Trophoblast cell (in vitro differentiated cells and primary cell): Measurements from ENCODE around the gene SLC38A1.

Source experiments
- DNase-seq, 2 donors: peaks; one replicate each; pipeline ENCODE4 v3.0.0-alpha.2; 2016
- H2AFZ ChIP-seq: 2 replicates; pipeline ENCODE4 v1.6.1; 2013; ENCODE audit warnings: low read length, moderate library complexity, mild to moderate bottlenecking; ENCODE audit not compliant: insufficient read depth, poor library complexity
- H2AK5ac ChIP-seq: 2 replicates; pipeline ENCODE4 v1.6.1; 2013; ENCODE audit warnings: mild to moderate bottlenecking, low read length
- H2BK120ac ChIP-seq: 2 replicates; pipeline ENCODE4 v1.6.1; 2013; ENCODE audit warnings: low read length, mild to moderate bottlenecking, moderate library complexity; ENCODE audit not compliant: insufficient read depth, poor library complexity
- H2BK12ac ChIP-seq: 2 replicates; pipeline ENCODE4 v1.6.1; 2013; ENCODE audit warnings: mild to moderate bottlenecking, low read length, moderate library complexity
- H2BK5ac ChIP-seq: 2 replicates; pipeline ENCODE4 v1.6.1; 2013; ENCODE audit warnings: low read length, low read depth, moderate library complexity, mild to moderate bottlenecking; ENCODE audit not compliant: poor library complexity
- H3K14ac ChIP-seq: 2 replicates; pipeline ENCODE4 v1.6.1; 2013; ENCODE audit warnings: mild to moderate bottlenecking, low read length
- H3K18ac ChIP-seq: 2 replicates; pipeline ENCODE4 v1.6.1; 2013; ENCODE audit warnings: mild to moderate bottlenecking, low read length
- H3K23ac ChIP-seq: 2 replicates; pipeline ENCODE4 v1.6.1; 2013; ENCODE audit warnings: low read length
- H3K27ac ChIP-seq: 2 replicates; pipeline ENCODE4 v1.5.1; 2013; ENCODE audit warnings: low read depth, mild to moderate bottlenecking, inconsistent platforms, low read length, moderate library complexity
- H3K27me3 ChIP-seq: 2 replicates; pipeline ENCODE4 v1.6.1; 2013; ENCODE audit warnings: inconsistent platforms, mild to moderate bottlenecking, low read length, moderate library complexity; ENCODE audit not compliant: insufficient read depth
- H3K36me3 ChIP-seq, 2 experiments: 1 replicate in 1 of 2; 2 replicates in 1 of 2; pipeline ENCODE4 v1.6.1; 2013; ENCODE audit warnings: low read length in 2 of 2, mild to moderate bottlenecking in 2 of 2, moderate library complexity in 1 of 2; ENCODE audit not compliant: insufficient read depth in 2 of 2, control insufficient read depth in 1 of 2
- H3K4ac ChIP-seq: 2 replicates; pipeline ENCODE4 v1.6.1; 2013; ENCODE audit warnings: low read depth, mild to moderate bottlenecking, low read length, moderate library complexity
- H3K4me1 ChIP-seq, 2 experiments: 1 replicate in 1 of 2; 2 replicates in 1 of 2; pipeline ENCODE4 v1.6.1; 2013; ENCODE audit warnings: low read length in 2 of 2, mild to moderate bottlenecking in 2 of 2, moderate library complexity in 1 of 2; ENCODE audit not compliant: insufficient read depth in 2 of 2, control insufficient read depth in 1 of 2
- H3K4me2 ChIP-seq: 2 replicates; pipeline ENCODE4 v1.6.1; 2013; ENCODE audit warnings: inconsistent platforms, mild to moderate bottlenecking, low read length, moderate library complexity
- H3K4me3 ChIP-seq: 2 replicates; pipeline ENCODE4 v1.5.1; 2013; ENCODE audit warnings: mild to moderate bottlenecking, low read depth, low read length, inconsistent platforms
- H3K79me1 ChIP-seq: one replicate; pipeline ENCODE4 v1.6.1; 2013; ENCODE audit warnings: low read length
- H3K79me2 ChIP-seq: 2 replicates; pipeline ENCODE4 v1.6.1; 2013; ENCODE audit warnings: low read length, mild to moderate bottlenecking; ENCODE audit not compliant: control insufficient read depth, insufficient read depth, poor library complexity
- H3K9ac ChIP-seq: 2 replicates; pipeline ENCODE4 v1.6.1; 2013; ENCODE audit warnings: mild to moderate bottlenecking, low read length
- H3K9me3 ChIP-seq: 2 replicates; pipeline ENCODE4 v1.6.1; 2013; ENCODE audit warnings: low read depth, mild to moderate bottlenecking, control low read depth, inconsistent platforms, low read length; ENCODE audit not compliant: insufficient read depth
- H4K12ac ChIP-seq: 2 replicates; pipeline ENCODE4 v1.6.1; 2013; ENCODE audit warnings: low read depth, mild to moderate bottlenecking, low read length, moderate library complexity
- H4K8ac ChIP-seq: 2 replicates; pipeline ENCODE4 v1.6.1; 2013; ENCODE audit warnings: low read depth, mild to moderate bottlenecking, low read length, moderate library complexity
- H4K91ac ChIP-seq: one replicate; pipeline ENCODE4 v1.6.1; 2013; ENCODE audit warnings: low read depth, mild to moderate bottlenecking, low read length, moderate library complexity
- WGBS: extraction: QIAGEN DNeasy Blood & Tissue Kit; methylation state at CpG from one replicate; pipeline ENCODE4 v1.1.7; 2013; ENCODE audit warnings: missing lambda C conversion rate; ENCODE audit not compliant: insufficient read length, insufficient coverage; ENCODE audit errors: extremely low coverage; 5-methylcytosine and 5-hydroxymethylcytosine counted together

Gene SLC38A1

GRCh38 chr12:46265102-46265501 is 3.7 kb downstream of the SLC38A1 start:
- Histone ChIP-seq H3K79me2 (peaks cover 44% of the 10 kb centered on the region), H3K4me1 (peaks cover 10 to 14% of the 10 kb centered on the region in 2 experiments), H3K27me3 (no peaks in the 10 kb centered on the region), H3K79me1 (peaks cover 57% of the 10 kb centered on the region), H3K18ac (no peak overlapping the region), H3K14ac (peak overlapping the region; percentile 28), H3K4ac (peak overlapping the region; percentile 95), H3K9ac (peak overlapping the region; percentile 77), H2AK5ac (no peak overlapping the region), H4K12ac (no peak overlapping the region), H2BK5ac (peak overlapping the region; percentile 52), H4K8ac (peak overlapping the region; percentile 45), H2BK12ac (no peak overlapping the region), H2AFZ (no peak overlapping the region), H3K23ac (no peak overlapping the region), H3K27ac (peak overlapping the region; percentile 79), H3K4me2 (peak overlapping the region; percentile 86), H2BK120ac (peak overlapping the region; percentile 55), H3K4me3 (no peak overlapping the region), H3K9me3 (no peaks in the 10 kb centered on the region), H4K91ac (no peak overlapping the region), H3K36me3 (peaks cover 0 to 1% of the 10 kb centered on the region in 2 experiments)
- peak; percentile 37 to 80 for DNase-seq

GRCh38 chr12:46264057-46264456 is 4.8 kb downstream of the SLC38A1 start:
- WGBS, result no CpG with 5 or more reads among the region's 1 CpG

GRCh38 chr12:46263140-46264016 is 5.5 kb downstream of the SLC38A1 start:
- Histone ChIP-seq H2AFZ (no peak overlapping the region), H3K79me2 (peaks cover 36% of the 10 kb centered on the region), H2BK12ac (peak overlapping the region; percentile 16), H3K9ac (no peak overlapping the region), H2BK120ac (peak overlapping the region; percentile 55), H4K12ac (no peak overlapping the region), H3K9me3 (no peaks in the 10 kb centered on the region), H3K23ac (no peak overlapping the region), H3K4me3 (no peak overlapping the region), H3K18ac (no peak overlapping the region), H4K91ac (no peak overlapping the region), H3K4ac (peak overlapping the region; percentile 92), H4K8ac (peak overlapping the region; percentile 39), H3K27me3 (no peaks in the 10 kb centered on the region), H3K4me2 (peak overlapping the region; percentile 54), H3K36me3 (peaks cover 0 to 1% of the 10 kb centered on the region in 2 experiments), H3K79me1 (peaks cover 51% of the 10 kb centered on the region), H2BK5ac (peak overlapping the region; percentile 80), H2AK5ac (no peak overlapping the region), H3K4me1 (peaks cover 16 to 23% of the 10 kb centered on the region in 2 experiments), H3K27ac (peak overlapping the region; percentile 92), H3K14ac (peak overlapping the region; percentile 78)
- WGBS, result no CpG with 5 or more reads among the region's 6 CpGs
- peak in 1 of 2 donors; percentile 56 for DNase-seq

More at GRCh38 chr12:46264057-46264456, 4.8 kb downstream of the SLC38A1 start:
- H3K14ac ChIP-seq, result no peak overlapping the region
- no peak overlapping the region for H4K8ac ChIP-seq
- peaks cover 0 to 1% of the 10 kb centered on the region in 2 experiments for H3K36me3 ChIP-seq
- H2AFZ ChIP-seq, result no peak overlapping the region
- H3K79me2 ChIP-seq, result peaks cover 39% of the 10 kb centered on the region
- no peak overlapping the region for H2AK5ac ChIP-seq
- H3K4ac ChIP-seq, result peak overlapping the region; percentile 28
- no peak overlapping the region for H2BK12ac ChIP-seq
- no peaks in the 10 kb centered on the region for H3K27me3 ChIP-seq
- peaks cover 16 to 20% of the 10 kb centered on the region in 2 experiments for H3K4me1 ChIP-seq
- no peak overlapping the region for H4K12ac ChIP-seq
- H3K9me3 ChIP-seq, result no peaks in the 10 kb centered on the region
- H3K9ac ChIP-seq, result no peak overlapping the region
- peak overlapping the region; percentile 92 for H3K27ac ChIP-seq
- no peak overlapping the region for H3K4me3 ChIP-seq
- peak overlapping the region; percentile 40 for H3K4me2 ChIP-seq
- H4K91ac ChIP-seq, result no peak overlapping the region
- H2BK5ac ChIP-seq, result no peak overlapping the region
- peaks cover 55% of the 10 kb centered on the region for H3K79me1 ChIP-seq
- peak; percentile 73 to 94 for DNase-seq
- no peak overlapping the region for H3K18ac ChIP-seq
- H2BK120ac ChIP-seq, result no peak overlapping the region
- H3K23ac ChIP-seq, result no peak overlapping the region

DNA sequence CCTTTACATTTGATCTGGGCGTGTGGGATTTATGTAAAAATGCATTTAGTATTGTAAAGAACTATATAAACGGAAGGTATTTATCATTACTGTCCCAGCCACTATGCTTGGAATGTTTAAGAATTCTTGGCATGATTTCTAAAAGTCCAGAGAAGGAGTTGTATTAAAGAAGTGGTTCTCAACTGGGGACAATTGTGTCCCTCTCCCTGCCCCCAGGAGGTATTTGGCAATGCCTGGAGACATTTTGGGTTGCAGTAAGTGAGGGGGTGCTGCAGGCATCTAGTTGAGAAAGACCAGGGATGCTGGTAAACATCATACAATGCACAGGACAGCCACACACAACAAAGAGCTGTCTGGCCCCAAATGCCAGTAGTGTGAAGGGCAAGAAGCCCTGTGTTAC is 7.2 kb downstream of the SLC38A1 start:
- no CpG with 5 or more reads among the region's 2 CpGs for WGBS
- Histone ChIP-seq H3K4me3 (no peak overlapping the region), H3K9ac (no peak overlapping the region)

More for the DNA sequence above, 7.2 kb downstream of the SLC38A1 start:
- no peaks in the 10 kb centered on the region for H3K9me3 ChIP-seq
- no peak overlapping the region for H4K12ac ChIP-seq
- H3K4me2 ChIP-seq, result peak overlapping the region; percentile 35
- peak overlapping the region; percentile 35 for H3K4ac ChIP-seq
- H3K23ac ChIP-seq, result no peak overlapping the region
- no peak overlapping the region for H2BK5ac ChIP-seq
- DNase-seq, result peak; percentile 39 to 76
- H2AK5ac ChIP-seq, result no peak overlapping the region
- H2BK12ac ChIP-seq, result peak overlapping the region; percentile 1
- H2AFZ ChIP-seq, result no peak overlapping the region
- H3K27ac ChIP-seq, result peak overlapping the region; percentile 97
- peak overlapping the region; percentile 55 for H4K91ac ChIP-seq
- peaks cover 24 to 33% of the 10 kb centered on the region in 2 experiments for H3K4me1 ChIP-seq
- H4K8ac ChIP-seq, result no peak overlapping the region
- peaks cover 0 to 3% of the 10 kb centered on the region in 2 experiments for H3K36me3 ChIP-seq
- no peak overlapping the region for H2BK120ac ChIP-seq
- H3K18ac ChIP-seq, result no peak overlapping the region
- peaks cover 43% of the 10 kb centered on the region for H3K79me1 ChIP-seq
- peak overlapping the region; percentile 3 for H3K14ac ChIP-seq
- H3K27me3 ChIP-seq, result no peaks in the 10 kb centered on the region
- H3K79me2 ChIP-seq, result peaks cover 24% of the 10 kb centered on the region
